GM20000 (cell line): ENCODE measurements around the gene ATP4B.

ENCODE experiments used
- DNase-seq: peaks from one replicate; pipeline ENCODE4 v3.0.0; 2012; ENCODE audit warnings: low spot score
- TF ChIP-seq, protein P1 (sequence below): IDR thresholded peaks from 2 replicates; pipeline ENCODE4 v1.5.1; 2012; ENCODE audit warnings: mild to moderate bottlenecking, control low read depth; ENCODE audit errors: extremely low read depth, missing control alignments

ATP4B gene

DNA sequence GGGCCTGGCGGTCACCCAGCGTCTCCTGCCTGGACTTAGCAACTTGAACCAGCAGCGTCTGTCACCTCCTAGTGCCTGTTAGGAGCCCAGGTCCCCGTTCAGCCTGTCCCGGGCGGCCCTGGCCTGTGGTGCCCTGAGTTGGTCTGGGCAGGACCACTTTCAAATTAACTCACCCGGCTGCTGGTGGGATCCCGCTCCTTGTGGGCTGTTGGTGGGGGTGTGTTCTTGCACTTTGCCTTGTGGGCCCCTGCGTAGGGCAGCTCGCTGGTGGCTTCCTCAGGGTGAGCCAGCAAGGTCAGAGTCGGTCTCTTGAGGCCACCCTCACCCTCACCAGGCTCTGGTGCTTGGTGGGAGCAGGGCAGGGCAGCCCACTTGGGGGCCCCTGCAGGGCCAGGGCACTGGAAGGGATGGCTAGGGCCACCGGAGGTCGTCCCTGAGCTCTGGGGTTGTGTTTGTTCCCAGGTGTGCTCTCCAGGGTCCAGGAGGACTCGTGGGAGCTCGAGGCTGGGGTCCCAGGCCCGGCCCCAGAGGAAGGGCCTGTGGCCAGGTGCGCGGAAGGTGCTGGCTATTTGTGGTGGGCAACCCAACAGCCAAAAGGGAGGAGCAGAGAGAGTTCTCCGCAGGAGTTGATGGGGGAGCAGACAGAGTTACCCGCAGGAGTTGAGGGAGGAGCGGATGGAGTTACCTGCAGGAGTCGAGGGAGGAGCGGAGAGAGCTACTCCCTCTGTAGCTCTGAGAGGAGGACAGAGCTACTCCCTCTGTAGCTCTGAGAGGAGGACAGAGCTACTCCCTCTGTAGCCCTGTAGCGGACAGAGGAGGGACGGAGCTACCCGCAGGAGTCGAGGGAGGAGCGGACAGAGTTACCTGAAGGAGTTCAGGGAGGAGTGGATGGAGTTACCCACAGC, 56.6 kb downstream of the ATP4B start:
- no peak for DNase-seq
- TF ChIP-seq, protein P1, sequence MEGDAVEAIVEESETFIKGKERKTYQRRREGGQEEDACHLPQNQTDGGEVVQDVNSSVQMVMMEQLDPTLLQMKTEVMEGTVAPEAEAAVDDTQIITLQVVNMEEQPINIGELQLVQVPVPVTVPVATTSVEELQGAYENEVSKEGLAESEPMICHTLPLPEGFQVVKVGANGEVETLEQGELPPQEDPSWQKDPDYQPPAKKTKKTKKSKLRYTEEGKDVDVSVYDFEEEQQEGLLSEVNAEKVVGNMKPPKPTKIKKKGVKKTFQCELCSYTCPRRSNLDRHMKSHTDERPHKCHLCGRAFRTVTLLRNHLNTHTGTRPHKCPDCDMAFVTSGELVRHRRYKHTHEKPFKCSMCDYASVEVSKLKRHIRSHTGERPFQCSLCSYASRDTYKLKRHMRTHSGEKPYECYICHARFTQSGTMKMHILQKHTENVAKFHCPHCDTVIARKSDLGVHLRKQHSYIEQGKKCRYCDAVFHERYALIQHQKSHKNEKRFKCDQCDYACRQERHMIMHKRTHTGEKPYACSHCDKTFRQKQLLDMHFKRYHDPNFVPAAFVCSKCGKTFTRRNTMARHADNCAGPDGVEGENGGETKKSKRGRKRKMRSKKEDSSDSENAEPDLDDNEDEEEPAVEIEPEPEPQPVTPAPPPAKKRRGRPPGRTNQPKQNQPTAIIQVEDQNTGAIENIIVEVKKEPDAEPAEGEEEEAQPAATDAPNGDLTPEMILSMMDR = no peak

DNA sequence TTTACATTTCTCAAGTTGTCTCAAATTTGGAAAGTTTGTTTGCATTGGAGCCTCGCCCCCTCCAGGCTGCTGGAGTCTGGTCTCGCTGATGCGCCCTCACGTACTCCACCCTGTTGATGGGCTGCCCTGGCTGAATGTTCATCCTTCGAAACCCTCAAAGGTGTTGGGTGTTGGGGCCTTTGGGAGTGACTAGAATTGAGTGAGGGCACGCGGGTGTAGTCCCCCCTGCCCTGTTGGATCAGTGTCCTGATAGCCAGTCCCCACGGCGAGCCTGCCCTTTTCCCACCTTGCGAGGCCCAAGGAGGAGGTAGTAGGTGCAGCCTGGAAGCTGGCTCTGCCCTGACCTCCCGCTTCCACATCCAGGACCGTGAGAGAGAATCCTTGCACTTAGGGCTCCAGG, 58.6 kb downstream of the ATP4B start:
- DNase-seq = no peak
- TF ChIP-seq, protein P1 = no peak
